HG02981 (cell line): ENCODE results near the gene ABCA7.
"Not testable (repeated sequence)": the region's sequence is repeated elsewhere in the genome, so short reads cannot be mapped to it uniquely, and the experiment has no call there.

Experiments
- ATAC-seq: cut with Tn5 transposase; IDR thresholded peaks from one replicate; pipeline ENCODE4 v1.9.1; 2021; ENCODE audit warnings: mild to moderate bottlenecking, moderate library complexity; ENCODE audit not compliant: unreplicated experiment

The ABCA7 gene

GRCh38 chr19:1113030-1113985 lies 73.4 kb downstream of the ABCA7 start:
- ATAC-seq: peak; percentile 60

- ATAC-seq: no peak
These were observed 74.1 kb downstream of the ABCA7 start for GRCh38 chr19:1113986-1114483.

DNA sequence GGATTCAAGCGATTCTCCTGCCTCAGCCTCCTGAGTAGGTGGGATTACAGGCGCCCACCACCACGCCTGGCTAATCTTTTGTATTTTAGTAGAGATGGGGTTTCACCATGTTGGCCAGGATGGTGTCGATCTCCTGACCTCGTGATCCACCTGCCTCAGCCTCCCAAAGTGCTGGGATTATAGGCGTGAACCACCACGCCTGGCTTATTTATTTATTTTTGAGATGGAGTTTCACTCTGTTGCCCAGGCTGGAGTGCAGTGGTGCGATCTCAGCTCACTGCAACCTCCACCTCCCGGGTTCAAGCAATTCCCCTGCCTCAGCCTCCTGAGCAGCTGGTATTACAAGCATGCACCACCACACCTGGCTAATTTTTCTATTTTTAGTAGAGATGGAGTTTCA lies 74.8 kb downstream of the ABCA7 start:
- not testable (repeated sequence) for ATAC-seq
